Astrocyte (in vitro differentiated cells and primary cell): ENCODE measurements around the gene ARHGAP26. TPM values are rescaled to one million over a fixed set of nuclear protein-coding genes. Genes with fewer than 3 reads are reported as not detected.
A peak's percentile ranks its signal among the peaks of the same experiment; 100 is the strongest.

ENCODE experiments used
- DNase-seq: peaks from one replicate; pipeline ENCODE4 v3.0.0-alpha.2; 2010; ENCODE audit warnings: low read depth
- FAIRE-seq: peaks from 2 replicates; lab custom pipeline; 2011; peaks lifted over from hg19 to GRCh38; lab: Jason Lieb, UNC
- H2AFZ ChIP-seq: 2 replicates; pipeline ENCODE4 v1.6.0; 2012; ENCODE audit warnings: low read depth, low read length, inconsistent platforms
- H3K27ac ChIP-seq: 2 replicates; pipeline ENCODE4 v1.5.1; 2011; ENCODE audit warnings: low read depth, low read length, inconsistent platforms
- H3K27me3 ChIP-seq: 2 replicates; pipeline ENCODE4 v1.6.0; 2011; ENCODE audit warnings: low read length, inconsistent platforms; ENCODE audit not compliant: insufficient read depth
- H3K36me3 ChIP-seq: 2 replicates; pipeline ENCODE4 v1.5.1; 2011; ENCODE audit warnings: low read length, inconsistent platforms; ENCODE audit not compliant: insufficient read depth
- H3K4me1 ChIP-seq: 2 replicates; pipeline ENCODE4 v1.5.1; 2011; ENCODE audit warnings: low read length, inconsistent platforms; ENCODE audit not compliant: insufficient read depth
- H3K4me2 ChIP-seq: 2 replicates; pipeline ENCODE4 v1.6.0; 2012; ENCODE audit warnings: low read length, inconsistent platforms
- H3K4me3 ChIP-seq: 2 replicates; pipeline ENCODE4 v1.5.1; 2011; ENCODE audit warnings: low read depth, mild to moderate bottlenecking, low read length, inconsistent platforms; ENCODE audit not compliant: insufficient read depth
- H3K79me2 ChIP-seq: 2 replicates; pipeline ENCODE4 v1.6.0; 2012; ENCODE audit warnings: mild to moderate bottlenecking, low read length, inconsistent platforms; ENCODE audit not compliant: insufficient read depth
- H3K9ac ChIP-seq: 2 replicates; pipeline ENCODE4 v1.6.0; 2012; ENCODE audit warnings: mild to moderate bottlenecking, low read length, inconsistent platforms
- H3K9me3 ChIP-seq: 2 replicates; pipeline ENCODE4 v1.5.1; 2012; ENCODE audit warnings: low read depth, mild to moderate bottlenecking, low read length, inconsistent platforms; ENCODE audit not compliant: insufficient read depth
- H4K20me1 ChIP-seq: 2 replicates; pipeline ENCODE4 v1.6.0; 2012; ENCODE audit warnings: low read length, inconsistent platforms; ENCODE audit not compliant: insufficient read depth
- H3K27ac Mint-ChIP-seq: one replicate; pipeline ENCODE4 v1.8.0; 2021; ENCODE audit warnings: mild to moderate bottlenecking, mixed read lengths; ENCODE audit not compliant: unreplicated experiment
- H3K27me3 Mint-ChIP-seq: one replicate; pipeline ENCODE4 v1.8.0; 2021; ENCODE audit warnings: low read depth, mixed read lengths; ENCODE audit not compliant: unreplicated experiment
- H3K36me3 Mint-ChIP-seq: one replicate; pipeline ENCODE4 v1.8.0; 2021; ENCODE audit warnings: low read depth, mixed read lengths; ENCODE audit not compliant: unreplicated experiment
- H3K4me1 Mint-ChIP-seq: one replicate; pipeline ENCODE4 v1.8.0; 2021; ENCODE audit warnings: low read depth, mixed read lengths; ENCODE audit not compliant: unreplicated experiment
- H3K4me3 Mint-ChIP-seq: one replicate; pipeline ENCODE4 v1.8.0; 2021; ENCODE audit warnings: mild to moderate bottlenecking, moderate library complexity, mixed read lengths; ENCODE audit not compliant: unreplicated experiment
- H3K9me3 Mint-ChIP-seq: one replicate; pipeline ENCODE4 v1.8.0; 2021; ENCODE audit warnings: mild to moderate bottlenecking, mixed read lengths; ENCODE audit not compliant: unreplicated experiment
- CTCF ChIP-seq: IDR thresholded peaks from 2 replicates; pipeline ENCODE4 v1.5.1; 2011; ENCODE audit warnings: low read depth, mild to moderate bottlenecking, inconsistent platforms, low read length, moderate library complexity; ENCODE audit not compliant: insufficient read depth
- EZH2 ChIP-seq: IDR thresholded peaks from 2 replicates; pipeline ENCODE4 v1.6.1; 2012; ENCODE audit warnings: mild to moderate bottlenecking, low read length, inconsistent platforms; ENCODE audit not compliant: insufficient read depth
- total RNA-seq: library from RNA; stranded (reverse); gene quantifications from 2 replicates; pipeline ENCODE4 v1.2.1, GENCODE V29; 2021

ARHGAP26 gene
- total RNA-seq, 1 donor from 2014 or later: 5.6 TPM

GRCh38 chr5:142881784-142882126 lies 111.6 kb downstream of the ARHGAP26 start:
- H4K20me1 ChIP-seq: no peaks in the 10 kb centered on the region
- Mint-ChIP-seq H3K4me1 (peaks cover 28% of the 10 kb centered on the region), H3K4me3 (no peak overlapping the region), H3K27ac (peak overlapping the region; percentile 21), H3K9me3 (no peaks in the 10 kb centered on the region), H3K27me3 (peaks cover 11% of the 10 kb centered on the region), H3K36me3 (no peaks in the 10 kb centered on the region)
- H3K9ac ChIP-seq: no peak overlapping the region
- H3K4me3 ChIP-seq: no peak overlapping the region
- H3K27ac ChIP-seq: no peak overlapping the region
- no peaks in the 10 kb centered on the region for H3K27me3 ChIP-seq
- H3K4me1 ChIP-seq: peaks cover 12% of the 10 kb centered on the region
- no peak for DNase-seq
- TF ChIP-seq EZH2 (no peak), CTCF (no peak)
- H3K9me3 ChIP-seq: no peaks in the 10 kb centered on the region
- no peaks in the 10 kb centered on the region for H3K79me2 ChIP-seq
- H2AFZ ChIP-seq: no peak overlapping the region
- FAIRE-seq: no peak
- H3K4me2 ChIP-seq: no peak overlapping the region
- no peaks in the 10 kb centered on the region for H3K36me3 ChIP-seq

DNA sequence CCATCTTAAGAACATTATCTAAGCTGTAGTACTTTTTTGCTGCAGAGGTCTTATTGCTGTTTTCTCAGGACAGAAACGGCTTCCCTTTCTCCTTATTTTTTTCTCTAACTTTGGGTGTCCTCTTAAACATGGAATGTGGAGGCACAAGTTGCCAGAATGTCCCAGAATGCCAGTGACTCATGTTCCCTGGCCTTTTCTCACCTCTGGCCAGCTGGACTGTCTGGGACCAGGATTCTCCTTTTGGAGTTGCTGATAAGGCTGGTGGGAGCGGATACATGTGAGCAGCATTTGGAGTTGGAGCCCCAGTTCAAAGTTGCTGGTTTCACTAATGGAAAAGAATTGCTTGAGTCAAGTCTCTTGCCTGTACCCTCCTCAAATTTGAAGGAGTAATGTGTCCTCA lies 112.8 kb downstream of the ARHGAP26 start:
- peaks cover 31% of the 10 kb centered on the region for H3K4me1 Mint-ChIP-seq

More for the DNA sequence above, 112.8 kb downstream of the ARHGAP26 start:
- H2AFZ ChIP-seq: no peak overlapping the region
- FAIRE-seq (no peak), DNase-seq (peak; percentile 67)
- no peaks in the 10 kb centered on the region for H4K20me1 ChIP-seq
- no peaks in the 10 kb centered on the region for H3K79me2 ChIP-seq
- peak overlapping the region; percentile 30 for H3K4me2 ChIP-seq
- TF ChIP-seq EZH2 (no peak), CTCF (no peak)
- Mint-ChIP-seq H3K4me3 (no peak overlapping the region), H3K27ac (peak overlapping the region; percentile 41), H3K27me3 (peaks cover 6% of the 10 kb centered on the region), H3K36me3 (no peaks in the 10 kb centered on the region), H3K9me3 (no peaks in the 10 kb centered on the region)
- no peak overlapping the region for H3K27ac ChIP-seq
- H3K36me3 ChIP-seq: no peaks in the 10 kb centered on the region
- no peaks in the 10 kb centered on the region for H3K27me3 ChIP-seq
- H3K4me1 ChIP-seq: peaks cover 12% of the 10 kb centered on the region
- no peaks in the 10 kb centered on the region for H3K9me3 ChIP-seq
- no peak overlapping the region for H3K9ac ChIP-seq
- no peak overlapping the region for H3K4me3 ChIP-seq
